ENCODE data around the gene KCTD15. TPM values are rescaled to one million over a fixed set of nuclear protein-coding genes. Genes with fewer than 3 reads are reported as not detected.

The KCTD15 gene
- total and polyA plus RNA-seq, 8 donors = 14.1 to 172 (median 30.1) TPM

DNA sequence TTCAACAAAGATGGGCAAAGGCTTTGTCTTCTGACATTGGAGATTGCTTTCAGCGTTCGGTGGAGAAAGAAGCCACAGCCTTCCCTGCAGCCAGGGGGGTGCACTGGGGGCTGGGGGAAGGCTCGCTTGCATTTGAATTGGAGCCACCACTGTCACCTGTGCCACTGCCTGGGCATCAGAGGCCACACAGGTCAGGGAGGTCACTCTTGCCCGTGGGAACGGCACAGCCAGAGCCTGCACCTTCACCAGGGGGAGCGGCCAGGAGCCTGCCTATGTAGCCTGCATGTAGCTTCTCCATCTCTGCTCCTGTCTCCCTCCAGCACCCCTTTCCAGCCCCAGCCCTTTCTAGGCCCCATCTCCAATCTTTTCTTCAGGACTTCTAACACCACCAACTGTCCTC lies 43.7 kb upstream of the KCTD15 start:
- intact Hi-C loops (cut with DNase I; ENCODE audit: low total_unique reads) = no loop called here
- H3K27me3 ChIP-seq = peaks cover 0 to 35% (median 3%) of the 10 kb centered on the region in 3 donors
- H3K9me3 ChIP-seq = no peaks in the 10 kb centered on the region
- WGBS, 5 donors = 73 to 82% (median 76%) methylated on average over 6 of the region's 6 CpGs
- H3K4me3 ChIP-seq = no peak overlapping the region
- no peak for DNase-seq
- no peaks in the 10 kb centered on the region for H3K4me1 ChIP-seq
- no peak for TF ChIP-seq EP300 (IDR thresholded peaks at IDR 0.05)
- no peak for TF ChIP-seq POLR2AphosphoS5 (IDR thresholded peaks at IDR 0.05)
- no peak for TF ChIP-seq CTCF (IDR thresholded peaks at IDR 0.05)
- no peak for TF ChIP-seq POLR2A (IDR thresholded peaks at IDR 0.05)
- no peaks in the 10 kb centered on the region for H3K36me3 ChIP-seq
- H3K27ac ChIP-seq = no peak overlapping the region

DNA sequence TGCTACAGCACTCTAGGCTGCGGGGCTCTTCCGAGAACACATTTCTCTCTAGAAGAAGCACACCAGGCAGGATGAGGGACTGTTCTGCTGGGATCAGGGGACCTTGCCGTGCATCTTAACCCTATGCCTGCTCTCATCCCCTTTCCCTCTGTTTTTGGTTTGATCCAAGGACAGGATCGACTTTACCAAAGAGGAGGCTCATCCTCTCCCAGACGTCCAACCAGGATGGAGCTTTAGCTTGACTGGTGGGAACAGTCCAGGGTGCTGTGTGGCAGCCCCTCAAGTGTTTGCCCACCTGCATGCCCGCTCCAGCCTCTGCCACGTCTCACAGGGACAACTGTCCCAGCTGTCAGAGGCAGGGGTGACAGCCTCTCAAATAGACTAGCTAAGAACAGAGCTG lies 42.3 kb upstream of the KCTD15 start:
- Histone ChIP-seq H3K27me3 (peaks cover 0 to 20% (median 0%) of the 10 kb centered on the region in 3 donors), H3K27ac (no peak overlapping the region), H3K4me3 (no peak overlapping the region), H3K36me3 (no peaks in the 10 kb centered on the region), H3K9me3 (no peaks in the 10 kb centered on the region), H3K4me1 (peaks cover 0 to 5% (median 0%) of the 10 kb centered on the region in 4 donors)
- WGBS, 5 donors = 60 to 80% (median 72%) methylated on average over 5 to 7 of the region's 7 CpGs
- intact Hi-C loops (cut with DNase I; ENCODE audit: low total_unique reads) = no loop called here
- no peak for DNase-seq
- TF ChIP-seq POLR2A (IDR thresholded peaks at IDR 0.05) = no peak

- H3K27me3 ChIP-seq = peaks cover 0 to 13% (median 0%) of the 10 kb centered on the region in 3 donors
- H3K4me1 ChIP-seq = peaks cover 0 to 5% (median 0%) of the 10 kb centered on the region in 4 donors
- no peak overlapping the region for H3K27ac ChIP-seq
- H3K36me3 ChIP-seq = no peaks in the 10 kb centered on the region
- DNase-seq = no peak
- TF ChIP-seq POLR2AphosphoS5 (IDR thresholded peaks at IDR 0.05) (no peak), POLR2A (IDR thresholded peaks at IDR 0.05) (no peak), EP300 (IDR thresholded peaks at IDR 0.05) (no peak), CTCF (IDR thresholded peaks at IDR 0.05) (no peak)
- no peak overlapping the region for H3K4me3 ChIP-seq
- intact Hi-C loops (cut with DNase I; ENCODE audit: low total_unique reads) = no loop called here
- WGBS, 5 donors = 44 to 59% (median 56%) methylated on average over 19 to 26 of the region's 26 CpGs
- no peaks in the 10 kb centered on the region for H3K9me3 ChIP-seq
Measured at GRCh38 chr19:33755099-33756035, 41.3 kb upstream of the KCTD15 start.

- Histone ChIP-seq H3K4me3 (no peak overlapping the region), H3K36me3 (no peaks in the 10 kb centered on the region), H3K9me3 (no peaks in the 10 kb centered on the region), H3K27me3 (peaks cover 0 to 13% (median 0%) of the 10 kb centered on the region in 3 donors), H3K27ac (no peak overlapping the region), H3K4me1 (peaks cover 0 to 5% (median 0%) of the 10 kb centered on the region in 4 donors)
- intact Hi-C loops (cut with DNase I; ENCODE audit: low total_unique reads) = no loop called here
- TF ChIP-seq CTCF (IDR thresholded peaks at IDR 0.05) (no peak), POLR2A (IDR thresholded peaks at IDR 0.05) (no peak), POLR2AphosphoS5 (IDR thresholded peaks at IDR 0.05) (no peak), EP300 (IDR thresholded peaks at IDR 0.05) (no peak)
- DNase-seq = no peak
- 80 to 85% (median 84%) methylated on average over 11 of the region's 11 CpGs for WGBS, 5 donors
Measured at GRCh38 chr19:33756177-33756576, 40.5 kb upstream of the KCTD15 start.

Measured in stomach (tissue), 9 donors.